IPS-18c (cell line): ENCODE measurements around the gene OR4F6.

ENCODE experiments used
- H3K4me3 ChIP-seq: 2 replicates; pipeline ENCODE4 v1.7.0; 2013; ENCODE audit warnings: low read depth, mild to moderate bottlenecking, low read length, moderate library complexity; ENCODE audit not compliant: insufficient read depth
- H3K9me3 ChIP-seq: one replicate; pipeline ENCODE4 v1.6.1; 2013; ENCODE audit warnings: mild to moderate bottlenecking, low read length, moderate library complexity; ENCODE audit not compliant: control insufficient read depth, insufficient read depth

The OR4F6 gene

GRCh38 chr15:101795455-101795854 is 7.9 kb upstream of the OR4F6 start:
- H3K9me3 ChIP-seq: no peaks in the 10 kb centered on the region
- H3K4me3 ChIP-seq: no peak overlapping the region

- H3K9me3 ChIP-seq: no peaks in the 10 kb centered on the region
- H3K4me3 ChIP-seq: no peak overlapping the region
Observed at GRCh38 chr15:101799665-101800064, 3.6 kb upstream of the OR4F6 start.

- no peaks in the 10 kb centered on the region for H3K9me3 ChIP-seq
- no peak overlapping the region for H3K4me3 ChIP-seq
Observed at GRCh38 chr15:101801048-101801447, 2.3 kb upstream of the OR4F6 start.

- Histone ChIP-seq H3K4me3 (no peak overlapping the region), H3K9me3 (no peaks in the 10 kb centered on the region)
Observed at GRCh38 chr15:101803676-101804075, 367 bp downstream of the OR4F6 start.

- no peaks in the 10 kb centered on the region for H3K9me3 ChIP-seq
- no peak overlapping the region for H3K4me3 ChIP-seq
Observed at GRCh38 chr15:101804375-101804774, 1.1 kb downstream of the OR4F6 start.

GRCh38 chr15:101804941-101805340 is 1.6 kb downstream of the OR4F6 start:
- Histone ChIP-seq H3K4me3 (no peak overlapping the region), H3K9me3 (no peaks in the 10 kb centered on the region)

GRCh38 chr15:101805605-101806345 is 2.5 kb downstream of the OR4F6 start:
- Histone ChIP-seq H3K4me3 (no peak overlapping the region), H3K9me3 (no peaks in the 10 kb centered on the region)

- H3K9me3 ChIP-seq: no peaks in the 10 kb centered on the region
- H3K4me3 ChIP-seq: no peak overlapping the region
Observed at GRCh38 chr15:101807345-101807945, 4.1 kb downstream of the OR4F6 start.

GRCh38 chr15:101808201-101808600 is 4.9 kb downstream of the OR4F6 start:
- no peaks in the 10 kb centered on the region for H3K9me3 ChIP-seq
- H3K4me3 ChIP-seq: no peak overlapping the region

GRCh38 chr15:101810456-101810855 is 7.1 kb downstream of the OR4F6 start:
- Histone ChIP-seq H3K9me3 (no peaks in the 10 kb centered on the region), H3K4me3 (no peak overlapping the region)

GRCh38 chr15:101810876-101811275 is 7.6 kb downstream of the OR4F6 start:
- H3K4me3 ChIP-seq: no peak overlapping the region
- no peaks in the 10 kb centered on the region for H3K9me3 ChIP-seq

- no peaks in the 10 kb centered on the region for H3K9me3 ChIP-seq
- H3K4me3 ChIP-seq: no peak within 1 kb of the TSS
Observed at GRCh38 chr15:101811902-101812301, 8.6 kb downstream of the OR4F6 start, which contains the start of gene OR4F15. TSS of gene OR4F15 (plus strand) at chr15:101812202. CDS start at chr15:101818187, 5,985 bp downstream.

GRCh38 chr15:101813803-101814534 is 10.7 kb downstream of the OR4F6 start:
- Histone ChIP-seq H3K9me3 (no peaks in the 10 kb centered on the region), H3K4me3 (no peak overlapping the region)

- Histone ChIP-seq H3K4me3 (no peak overlapping the region), H3K9me3 (no peaks in the 10 kb centered on the region)
Observed at GRCh38 chr15:101820781-101821180, 17.5 kb downstream of the OR4F6 start.

- H3K4me3 ChIP-seq: no peak overlapping the region
Observed at GRCh38 chr15:101827257-101827656, 23.9 kb downstream of the OR4F6 start.

GRCh38 chr15:101828774-101829173 is 25.5 kb downstream of the OR4F6 start:
- no peak overlapping the region for H3K4me3 ChIP-seq
- H3K9me3 ChIP-seq: no peaks in the 10 kb centered on the region

More at GRCh38 chr15:101827257-101827656, 23.9 kb downstream of the OR4F6 start:
- H3K9me3 ChIP-seq: no peaks in the 10 kb centered on the region

GRCh38 chr15:101841656-101842055 is 38.3 kb downstream of the OR4F6 start:
- no peaks in the 10 kb centered on the region for H3K9me3 ChIP-seq
- H3K4me3 ChIP-seq: no peak overlapping the region

- Histone ChIP-seq H3K9me3 (no peaks in the 10 kb centered on the region), H3K4me3 (no peak overlapping the region)
Observed at GRCh38 chr15:101844916-101845315, 41.6 kb downstream of the OR4F6 start.
